Measurements from ENCODE around the gene SIAH3. TPM values are rescaled to one million over a fixed set of nuclear protein-coding genes. Genes with fewer than 3 reads are reported as not detected.

The SIAH3 gene
- total and polyA plus RNA-seq, 2 experiments from 2014 or later, result 0.13 to 0.17 TPM

DNA sequence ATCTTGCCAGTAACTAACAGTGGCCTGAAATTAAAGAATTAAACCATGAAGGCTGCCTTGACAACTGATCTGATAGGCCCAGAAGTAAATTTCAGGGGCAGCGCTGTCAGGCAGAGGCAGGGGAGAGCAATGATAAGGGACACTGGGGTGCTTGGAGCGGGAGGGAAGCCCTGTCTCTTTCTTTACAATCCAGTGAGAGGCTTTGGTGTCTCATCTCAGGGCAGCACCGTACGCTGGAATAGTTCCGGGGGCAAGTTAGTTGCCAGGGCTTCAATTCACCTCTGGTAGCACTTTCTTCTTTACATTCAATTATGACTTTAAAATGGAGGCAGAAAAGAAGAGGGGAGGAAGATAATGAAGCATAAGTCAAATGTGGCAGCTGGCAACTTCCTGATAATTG is 74.8 kb downstream of the SIAH3 start:
- Histone ChIP-seq H3K27ac (ENCODE audit: low read depth) (no peak overlapping the region), H3K9me2 (ENCODE audit: insufficient read depth) (0 out of 2 replicates have a peak, but pooled peaks cover 6% of the 10 kb centered on the region), H3K4me1 (ENCODE audit: insufficient read depth) (peaks cover 33% of the 10 kb centered on the region), H3K27me3 (ENCODE audit: insufficient read depth) (no peaks in the 10 kb centered on the region), H3K4me2 (no peak overlapping the region), H3K79me2 (replicated peaks; ENCODE audit: insufficient read depth) (no peaks in the 10 kb centered on the region), H3F3A (replicated peaks; ENCODE audit: low read depth) (no peaks in the 10 kb centered on the region), H3K36me3 (ENCODE audit: insufficient read depth) (no peaks in the 10 kb centered on the region), H2AFZ (peak overlapping the region; percentile 98), H3K4me3 (no peak overlapping the region), H4K20me1 (replicated peaks; ENCODE audit: insufficient read depth) (no peaks in the 10 kb centered on the region)
- ATAC-seq (no peak), DNase-seq (ENCODE audit: low spot score) (no peak)
- Mint-ChIP-seq H3K4me1 (peaks cover 46% of the 10 kb centered on the region), H3K4me3 (no peak overlapping the region), H3K27me3 (ENCODE audit: insufficient read depth, low read depth, poor library complexity) (peaks cover 3% of the 10 kb centered on the region), H3K36me3 (ENCODE audit: low read depth) (no peaks in the 10 kb centered on the region), H3K27ac (peak overlapping the region; percentile 4; the same call in 1 of the 2 replicates), H3K9me3 (no peaks in the 10 kb centered on the region; the same call in 2 of the 3 replicates)
- TF ChIP-seq NANOG (IDR thresholded peaks at IDR 0.05; ENCODE audit: borderline replicate concordance) (no peak), ZNF114 (CRISPR knock-in tag; IDR thresholded peaks at IDR 0.05) (no peak), ETS1 (IDR thresholded peaks at IDR 0.05) (no peak), EZH2 (IDR thresholded peaks at IDR 0.05; ENCODE audit: low read depth, unreplicated experiment) (no peak), EZH2phosphoT487 (IDR thresholded peaks at IDR 0.05; ENCODE audit: unreplicated experiment) (no peak), STAT1 (IDR thresholded peaks at IDR 0.05; ENCODE audit: unreplicated experiment) (no peak), CREB1 (CRISPR knock-in tag; IDR thresholded peaks at IDR 0.05; ENCODE audit: low read depth) (no peak)
- TF ChIP-seq, protein P1, sequence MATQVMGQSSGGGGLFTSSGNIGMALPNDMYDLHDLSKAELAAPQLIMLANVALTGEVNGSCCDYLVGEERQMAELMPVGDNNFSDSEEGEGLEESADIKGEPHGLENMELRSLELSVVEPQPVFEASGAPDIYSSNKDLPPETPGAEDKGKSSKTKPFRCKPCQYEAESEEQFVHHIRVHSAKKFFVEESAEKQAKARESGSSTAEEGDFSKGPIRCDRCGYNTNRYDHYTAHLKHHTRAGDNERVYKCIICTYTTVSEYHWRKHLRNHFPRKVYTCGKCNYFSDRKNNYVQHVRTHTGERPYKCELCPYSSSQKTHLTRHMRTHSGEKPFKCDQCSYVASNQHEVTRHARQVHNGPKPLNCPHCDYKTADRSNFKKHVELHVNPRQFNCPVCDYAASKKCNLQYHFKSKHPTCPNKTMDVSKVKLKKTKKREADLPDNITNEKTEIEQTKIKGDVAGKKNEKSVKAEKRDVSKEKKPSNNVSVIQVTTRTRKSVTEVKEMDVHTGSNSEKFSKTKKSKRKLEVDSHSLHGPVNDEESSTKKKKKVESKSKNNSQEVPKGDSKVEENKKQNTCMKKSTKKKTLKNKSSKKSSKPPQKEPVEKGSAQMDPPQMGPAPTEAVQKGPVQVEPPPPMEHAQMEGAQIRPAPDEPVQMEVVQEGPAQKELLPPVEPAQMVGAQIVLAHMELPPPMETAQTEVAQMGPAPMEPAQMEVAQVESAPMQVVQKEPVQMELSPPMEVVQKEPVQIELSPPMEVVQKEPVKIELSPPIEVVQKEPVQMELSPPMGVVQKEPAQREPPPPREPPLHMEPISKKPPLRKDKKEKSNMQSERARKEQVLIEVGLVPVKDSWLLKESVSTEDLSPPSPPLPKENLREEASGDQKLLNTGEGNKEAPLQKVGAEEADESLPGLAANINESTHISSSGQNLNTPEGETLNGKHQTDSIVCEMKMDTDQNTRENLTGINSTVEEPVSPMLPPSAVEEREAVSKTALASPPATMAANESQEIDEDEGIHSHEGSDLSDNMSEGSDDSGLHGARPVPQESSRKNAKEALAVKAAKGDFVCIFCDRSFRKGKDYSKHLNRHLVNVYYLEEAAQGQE (IDR thresholded peaks at IDR 0.05; ENCODE audit: unreplicated experiment), result no peak

DNA sequence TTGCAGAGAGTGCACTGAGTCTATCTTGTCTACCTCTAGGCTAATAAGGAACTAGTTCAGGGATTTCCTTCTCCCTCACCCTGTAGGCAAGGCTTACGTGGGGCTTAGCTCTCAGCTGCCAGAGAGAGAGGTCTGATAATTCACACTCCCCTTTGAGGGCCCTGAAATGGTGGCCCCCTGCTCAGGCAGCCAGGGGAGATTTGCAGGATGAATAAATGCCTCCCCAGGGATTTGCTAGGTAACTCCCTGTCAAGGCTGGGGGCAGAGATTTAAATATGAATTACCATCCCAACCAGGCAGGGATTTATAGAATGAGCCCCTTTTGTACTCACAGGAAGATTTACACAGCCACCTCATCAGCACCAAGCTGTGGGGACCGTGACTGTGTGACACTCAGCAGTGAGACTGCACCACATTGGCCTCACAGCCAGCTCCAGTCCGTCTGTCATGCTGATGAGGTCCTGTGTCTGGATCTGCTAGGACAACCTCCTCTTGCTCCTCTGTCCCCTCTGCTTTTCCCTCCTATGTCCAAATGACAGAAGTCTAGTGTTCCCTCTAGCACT is 76.1 kb downstream of the SIAH3 start:
- Histone ChIP-seq H3K27me3 (ENCODE audit: insufficient read depth) (no peaks in the 10 kb centered on the region), H3K4me1 (ENCODE audit: insufficient read depth) (peaks cover 34% of the 10 kb centered on the region), H3K27ac (ENCODE audit: low read depth) (no peak overlapping the region), H3K9me2 (ENCODE audit: insufficient read depth) (0 out of 2 replicates have a peak, but pooled peaks cover 6% of the 10 kb centered on the region), H3K36me3 (ENCODE audit: insufficient read depth) (no peaks in the 10 kb centered on the region), H3K4me3 (no peak overlapping the region), H4K20me1 (replicated peaks; ENCODE audit: insufficient read depth) (no peaks in the 10 kb centered on the region), H2AFZ (peak overlapping the region; percentile 98), H3K4me2 (peak overlapping the region; percentile 52), H3F3A (replicated peaks; ENCODE audit: low read depth) (0 out of 2 replicates have a peak, but pooled peaks cover 4% of the 10 kb centered on the region), H3K79me2 (replicated peaks; ENCODE audit: insufficient read depth) (no peaks in the 10 kb centered on the region)
- H3K9me3 Mint-ChIP-seq, result peaks cover 11% of the 10 kb centered on the region
- DNase-seq (ENCODE audit: low spot score) (no peak), ATAC-seq (peak; percentile 63)
- peaks cover 7% of the 10 kb centered on the region for H3K27me3 Mint-ChIP-seq (ENCODE audit: insufficient read depth, low read depth, poor library complexity)
- peak overlapping the region; percentile 6; the same call in 1 of the 3 replicates for H3K4me3 Mint-ChIP-seq
- peaks cover 50% of the 10 kb centered on the region for H3K4me1 Mint-ChIP-seq
- peaks cover 10% of the 10 kb centered on the region; the same call in 1 of the 3 replicates for H3K36me3 Mint-ChIP-seq (ENCODE audit: low read depth)
- H3K27ac Mint-ChIP-seq, result no peak overlapping the region
- TF ChIP-seq EZH2 (IDR thresholded peaks at IDR 0.05; ENCODE audit: low read depth, unreplicated experiment), result no peak
- TF ChIP-seq CTCF (conservative IDR thresholded peaks at IDR 0.05; ENCODE audit: low read depth in 2 of 2), result no peak
- TF ChIP-seq, protein P1 (IDR thresholded peaks at IDR 0.05; ENCODE audit: unreplicated experiment), result no peak
- no peak for TF ChIP-seq ZNF114 (CRISPR knock-in tag; IDR thresholded peaks at IDR 0.05)
- TF ChIP-seq EZH2phosphoT487 (IDR thresholded peaks at IDR 0.05; ENCODE audit: unreplicated experiment), result no peak

Measured in GM23338 (cell line).